HepG2 (cell line): Measurements from ENCODE around the gene EMILIN1. TPM values are rescaled to one million over a fixed set of nuclear protein-coding genes. Genes with fewer than 3 reads are reported as not detected.
A peak's percentile ranks its signal among the peaks of the same experiment; 100 is the strongest.

Experiments used
- EED ChIP-seq: sonication (generic); formaldehyde crosslinking; IDR thresholded peaks from 2 replicates; pipeline ENCODE4 v1.5.0; 2020; ENCODE audit warnings: mild to moderate bottlenecking, missing genetic modification reagents
- GTF3A ChIP-seq: sonication (generic); formaldehyde crosslinking; conservative IDR thresholded peaks from 2 replicates; pipeline ENCODE4 v1.4.0; 2020; ENCODE audit warnings: mild to moderate bottlenecking, missing genetic modification reagents
- MATR3 ChIP-seq: sonication (generic); formaldehyde crosslinking; IDR thresholded peaks from 2 replicates; pipeline ENCODE4 v1.4.0; 2020; ENCODE audit warnings: missing genetic modification reagents
- MED13 ChIP-seq: sonication (generic); formaldehyde crosslinking; IDR thresholded peaks from 2 replicates; pipeline ENCODE4 v1.5.0; 2020; ENCODE audit warnings: missing genetic modification reagents
- MZF1 ChIP-seq: sonication (generic); formaldehyde crosslinking; IDR thresholded peaks from 2 replicates; pipeline ENCODE4 v1.8.1; 2023; ENCODE audit warnings: mild to moderate bottlenecking, missing genetic modification reagents, borderline replicate concordance
- RFX5 ChIP-seq: IDR thresholded peaks from 2 replicates; pipeline ENCODE4 v1.6.1; 2011; ENCODE audit warnings: low read depth, low read length, improper control_type of control experiment
- U2AF1 ChIP-seq: fragments of 200-400 bp; formaldehyde crosslinking; optimal IDR thresholded peaks from 2 replicates; pipeline ENCODE3; 2017; ENCODE audit warnings: mild to moderate bottlenecking, low read depth, low read length
- YY1 ChIP-seq: IDR thresholded peaks from 2 replicates; pipeline ENCODE4 v1.6.1; 2011; ENCODE audit warnings: low read length, low read depth, moderate library complexity, mild to moderate bottlenecking; ENCODE audit not compliant: insufficient read depth, insufficient replicate concordance
- ZBTB1 ChIP-seq: sonication (generic); formaldehyde crosslinking; IDR thresholded peaks from 2 replicates; pipeline ENCODE4 v1.4.0; 2020; ENCODE audit warnings: missing genetic modification reagents, borderline replicate concordance
- ZFP1 ChIP-seq: IDR thresholded peaks from 2 replicates; pipeline ENCODE4 v1.6.1; 2016
- ZNF20 ChIP-seq: sonication (generic); formaldehyde crosslinking; IDR thresholded peaks from 2 replicates; pipeline ENCODE4 v1.4.0; 2020; ENCODE audit warnings: mild to moderate bottlenecking, moderate library complexity, missing genetic modification reagents
- ZNF570 ChIP-seq: sonication (generic); formaldehyde crosslinking; IDR thresholded peaks from 2 replicates; pipeline ENCODE4 v1.4.0; 2020; ENCODE audit warnings: mild to moderate bottlenecking, missing genetic modification reagents, borderline replicate concordance
- ZNF761 ChIP-seq: sonication (generic); formaldehyde crosslinking; conservative IDR thresholded peaks from 2 replicates; pipeline ENCODE4 v1.4.0; 2020; ENCODE audit warnings: mild to moderate bottlenecking, missing genetic modification reagents
- ZNF781 ChIP-seq: sonication (generic); formaldehyde crosslinking; IDR thresholded peaks from 2 replicates; pipeline ENCODE4 v1.5.1; 2020; ENCODE audit warnings: borderline replicate concordance, mild to moderate bottlenecking, missing genetic modification reagents; ENCODE audit errors: not compliant biosample characterization
- polyA plus RNA-seq, 8 experiments: library from polyadenylated mRNA; depleted of rRNA in 3 of 8; stranded (reverse) in 7 of 8; unstranded in 1 of 8; fragments of >200 nt; fragmentation: Illumina TruSeq in 4 of 8; extraction: Trizol in 4 of 8; gene quantifications; 2 replicates each; pipeline versions ENCODE4 v1.2.1 to v1.2.3, GENCODE V29; 2011 to 2016; ENCODE audit warnings: low read depth in 4 of 8, missing spikeins in 1 of 8, mixed read lengths in 1 of 8; ENCODE audit not compliant: insufficient read depth in 1 of 8
- total RNA-seq, 5 experiments: library from RNA; depleted of rRNA; stranded (reverse); fragments of >200 nt; fragmentation: Illumina TruSeq; extraction: Trizol; gene quantifications; 2 replicates each; pipeline ENCODE4 v1.2.3, GENCODE V29; 2016; ENCODE audit warnings: low read depth in 1 of 5
- TF ChIP-seq, protein P1 (sequence below): sonication (generic); formaldehyde crosslinking; IDR thresholded peaks from 2 replicates; pipeline ENCODE4 v1.9.0; 2021; ENCODE audit warnings: mild to moderate bottlenecking, missing genetic modification reagents
- TF ChIP-seq, protein P2 (sequence below): sonication (generic); formaldehyde crosslinking; IDR thresholded peaks from 2 replicates; pipeline ENCODE4 v1.8.1; 2023; ENCODE audit warnings: missing genetic modification reagents, inconsistent platforms, borderline replicate concordance

EMILIN1 gene
- total and polyA plus RNA-seq, 2 of the 13 experiments (the other 11 are each of a cell fraction or from before 2014, with no cell fraction given): 8.1 to 9.7 TPM

DNA sequence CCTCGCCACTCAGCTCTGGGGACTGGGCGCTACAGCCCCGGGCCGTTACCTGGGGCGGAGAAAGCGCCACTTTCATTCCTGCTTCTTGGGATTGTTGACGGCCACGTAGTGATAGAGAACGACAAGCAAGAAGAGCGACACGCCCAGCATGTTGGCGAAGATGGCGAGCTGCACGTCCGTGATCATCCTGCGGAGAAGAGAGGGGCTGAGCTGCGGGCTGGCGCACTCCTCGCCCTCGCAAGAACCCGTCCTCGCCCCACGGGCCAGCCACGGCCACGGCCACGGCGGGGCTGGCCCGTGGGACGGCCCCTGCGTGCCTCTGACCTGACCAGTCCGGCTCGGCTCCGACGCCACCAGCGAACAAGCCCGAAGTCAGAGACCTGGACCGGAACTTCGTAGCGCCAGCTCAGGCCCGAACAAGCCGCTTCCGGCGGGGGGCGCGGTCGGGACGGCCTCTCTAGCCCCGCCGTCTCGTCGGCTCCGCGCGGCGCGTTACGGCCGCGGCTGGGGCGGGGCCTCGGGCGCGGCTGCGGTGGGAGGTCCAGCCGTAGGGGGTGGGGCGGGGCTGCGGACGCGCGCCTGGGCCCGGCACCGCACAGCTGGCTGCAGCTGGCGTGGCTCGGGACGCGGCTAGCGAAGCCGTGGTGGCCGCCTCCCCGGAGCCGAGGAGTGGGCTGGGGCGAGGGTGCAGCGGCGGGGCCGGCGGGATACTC lies 7.0 kb upstream of the EMILIN1 start, which contains the start of gene OST4 (continued):
- no peak for TF ChIP-seq ZNF20 (CRISPR knock-in tag)
- no peak for TF ChIP-seq MATR3 (CRISPR knock-in tag)
- no peak for TF ChIP-seq RFX5
- TF ChIP-seq, protein P1, sequence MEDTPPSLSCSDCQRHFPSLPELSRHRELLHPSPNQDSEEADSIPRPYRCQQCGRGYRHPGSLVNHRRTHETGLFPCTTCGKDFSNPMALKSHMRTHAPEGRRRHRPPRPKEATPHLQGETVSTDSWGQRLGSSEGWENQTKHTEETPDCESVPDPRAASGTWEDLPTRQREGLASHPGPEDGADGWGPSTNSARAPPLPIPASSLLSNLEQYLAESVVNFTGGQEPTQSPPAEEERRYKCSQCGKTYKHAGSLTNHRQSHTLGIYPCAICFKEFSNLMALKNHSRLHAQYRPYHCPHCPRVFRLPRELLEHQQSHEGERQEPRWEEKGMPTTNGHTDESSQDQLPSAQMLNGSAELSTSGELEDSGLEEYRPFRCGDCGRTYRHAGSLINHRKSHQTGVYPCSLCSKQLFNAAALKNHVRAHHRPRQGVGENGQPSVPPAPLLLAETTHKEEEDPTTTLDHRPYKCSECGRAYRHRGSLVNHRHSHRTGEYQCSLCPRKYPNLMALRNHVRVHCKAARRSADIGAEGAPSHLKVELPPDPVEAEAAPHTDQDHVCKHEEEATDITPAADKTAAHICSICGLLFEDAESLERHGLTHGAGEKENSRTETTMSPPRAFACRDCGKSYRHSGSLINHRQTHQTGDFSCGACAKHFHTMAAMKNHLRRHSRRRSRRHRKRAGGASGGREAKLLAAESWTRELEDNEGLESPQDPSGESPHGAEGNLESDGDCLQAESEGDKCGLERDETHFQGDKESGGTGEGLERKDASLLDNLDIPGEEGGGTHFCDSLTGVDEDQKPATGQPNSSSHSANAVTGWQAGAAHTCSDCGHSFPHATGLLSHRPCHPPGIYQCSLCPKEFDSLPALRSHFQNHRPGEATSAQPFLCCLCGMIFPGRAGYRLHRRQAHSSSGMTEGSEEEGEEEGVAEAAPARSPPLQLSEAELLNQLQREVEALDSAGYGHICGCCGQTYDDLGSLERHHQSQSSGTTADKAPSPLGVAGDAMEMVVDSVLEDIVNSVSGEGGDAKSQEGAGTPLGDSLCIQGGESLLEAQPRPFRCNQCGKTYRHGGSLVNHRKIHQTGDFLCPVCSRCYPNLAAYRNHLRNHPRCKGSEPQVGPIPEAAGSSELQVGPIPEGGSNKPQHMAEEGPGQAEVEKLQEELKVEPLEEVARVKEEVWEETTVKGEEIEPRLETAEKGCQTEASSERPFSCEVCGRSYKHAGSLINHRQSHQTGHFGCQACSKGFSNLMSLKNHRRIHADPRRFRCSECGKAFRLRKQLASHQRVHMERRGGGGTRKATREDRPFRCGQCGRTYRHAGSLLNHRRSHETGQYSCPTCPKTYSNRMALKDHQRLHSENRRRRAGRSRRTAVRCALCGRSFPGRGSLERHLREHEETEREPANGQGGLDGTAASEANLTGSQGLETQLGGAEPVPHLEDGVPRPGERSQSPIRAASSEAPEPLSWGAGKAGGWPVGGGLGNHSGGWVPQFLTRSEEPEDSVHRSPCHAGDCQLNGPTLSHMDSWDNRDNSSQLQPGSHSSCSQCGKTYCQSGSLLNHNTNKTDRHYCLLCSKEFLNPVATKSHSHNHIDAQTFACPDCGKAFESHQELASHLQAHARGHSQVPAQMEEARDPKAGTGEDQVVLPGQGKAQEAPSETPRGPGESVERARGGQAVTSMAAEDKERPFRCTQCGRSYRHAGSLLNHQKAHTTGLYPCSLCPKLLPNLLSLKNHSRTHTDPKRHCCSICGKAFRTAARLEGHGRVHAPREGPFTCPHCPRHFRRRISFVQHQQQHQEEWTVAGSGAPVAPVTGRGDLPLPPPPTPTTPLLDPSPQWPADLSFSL: no peak
- TF ChIP-seq ZNF781 (CRISPR knock-in tag): no peak
- no peak for TF ChIP-seq EED (CRISPR knock-in tag)
- TF ChIP-seq ZFP1 (CRISPR knock-in tag): no peak
- no peak for TF ChIP-seq U2AF1
- 0 out of 2 replicates have a peak, but pooled peaks have one; percentile 17 for TF ChIP-seq ZNF761 (CRISPR knock-in tag)
- TF ChIP-seq, protein P2, sequence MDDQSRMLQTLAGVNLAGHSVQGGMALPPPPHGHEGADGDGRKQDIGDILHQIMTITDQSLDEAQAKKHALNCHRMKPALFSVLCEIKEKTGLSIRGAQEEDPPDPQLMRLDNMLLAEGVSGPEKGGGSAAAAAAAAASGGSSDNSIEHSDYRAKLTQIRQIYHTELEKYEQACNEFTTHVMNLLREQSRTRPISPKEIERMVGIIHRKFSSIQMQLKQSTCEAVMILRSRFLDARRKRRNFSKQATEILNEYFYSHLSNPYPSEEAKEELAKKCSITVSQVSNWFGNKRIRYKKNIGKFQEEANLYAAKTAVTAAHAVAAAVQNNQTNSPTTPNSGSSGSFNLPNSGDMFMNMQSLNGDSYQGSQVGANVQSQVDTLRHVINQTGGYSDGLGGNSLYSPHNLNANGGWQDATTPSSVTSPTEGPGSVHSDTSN (CRISPR knock-in tag): no peak
- TF ChIP-seq MZF1 (CRISPR knock-in tag): no peak
- TF ChIP-seq GTF3A: 0 out of 2 replicates have a peak, but pooled peaks have one; percentile 20
- no peak for TF ChIP-seq ZNF570 (CRISPR knock-in tag)
- peak; percentile 82 for TF ChIP-seq YY1
- TF ChIP-seq MED13 (CRISPR knock-in tag): no peak
- TF ChIP-seq ZBTB1 (CRISPR knock-in tag): no peak
